Psoas muscle (tissue), 8 donors: ENCODE measurements around the gene FGD1. TPM values are rescaled to one million over a fixed set of nuclear protein-coding genes. Genes with fewer than 3 reads are reported as not detected.

Source experiments
- ATAC-seq, 4 donors: fragments of 200-7000 bp; cut with Tn5 transposase; one replicate each; pipeline ENCODE4 v1.9.1; 2020; ENCODE audit warnings: moderate library complexity in 3 of 4, mild to moderate bottlenecking in 2 of 4
- DNase-seq, 2 donors: peaks; one replicate each; pipeline ENCODE4 v3.0.0-alpha.2; 2020
- H3K27ac ChIP-seq: fragments of 200-600 bp; one replicate; pipeline ENCODE4 v1.8.0; 2022
- H3K27me3 ChIP-seq, 3 donors: fragments of 200-600 bp in 1 of 3; one replicate each; pipeline versions ENCODE4 v1.6.1 to v1.8.0; 2013 to 2022; ENCODE audit warnings: low read length in 2 of 3, mild to moderate bottlenecking in 2 of 3, moderate library complexity in 1 of 3; ENCODE audit not compliant: insufficient read depth in 3 of 3
- H3K36me3 ChIP-seq, 2 donors: fragments of 200-600 bp in 1 of 2; one replicate each; pipeline versions ENCODE4 v1.6.1 to v1.8.0; 2013 to 2022; ENCODE audit warnings: low read depth in 1 of 2, mild to moderate bottlenecking in 1 of 2, moderate library complexity in 1 of 2; ENCODE audit not compliant: insufficient read depth in 1 of 2
- H3K4me1 ChIP-seq: fragments of 200-600 bp; one replicate; pipeline ENCODE4 v1.8.0; 2022
- H3K4me3 ChIP-seq: fragments of 200-600 bp; one replicate; pipeline ENCODE4 v1.8.0; 2022; ENCODE audit warnings: mild to moderate bottlenecking
- H3K9me3 ChIP-seq: fragments of 200-600 bp; one replicate; pipeline ENCODE4 v1.8.0; 2022
- WGBS, 3 donors: extraction: QIAGEN DNeasy Blood & Tissue Kit; methylation state at CpG; one replicate each; pipeline versions ENCODE4 v1.1.6 to v1.1.7; 2013; 5-methylcytosine and 5-hydroxymethylcytosine counted together
- intact Hi-C, 2 donors: fragments of 100-400 bp; cut with DNase I; formaldehyde crosslinking; loops; one replicate each; pipeline versions ENCODE4 v1.11.0 to v1.14.2; 2022
- polyA plus RNA-seq, 3 donors: library from polyadenylated mRNA; stranded (reverse); fragments of 200-250 nt; gene quantifications; one replicate each; pipeline ENCODE4 v1.2.3, GENCODE V29; 2013
- total RNA-seq, 4 donors: library from RNA; stranded (reverse); fragmentation: NEBNext Ultra II Directional in 2 of 4; extraction: Animal tissue kit (Norgen Biotek cat#: 25700) in 2 of 4; gene quantifications; one replicate each; pipeline versions ENCODE4 v1.2.1 to v1.2.4, GENCODE V29; 2021 to 2023
- TF ChIP-seq, protein P1 (sequence below): fragments of 200-600 bp; IDR thresholded peaks from one replicate; pipeline ENCODE4 v1.8.0; 2022; ENCODE audit warnings: antibody characterized with exemption
- donor health status: healthy with polysubstance abuse.
- donor health status: DM: no; HTN: no; CAD: no; lungs with moderate emphysema.
- donor health status: Bipolar disorder and iron deficiency.
- donor health status: healthy.
- donor health status: DM: yes; HTN: yes; CAD: no.
- donor health status: DM: no; HTN: no; CAD: no.
- donor health status: DM: no; HTN: no; CAD: no.
- donor health status: DM: yes; HTN: yes; CAD: no.

FGD1 gene
- total and polyA plus RNA-seq, 7 donors, result 0.38 to 2.1 (median 0.84) TPM

DNA sequence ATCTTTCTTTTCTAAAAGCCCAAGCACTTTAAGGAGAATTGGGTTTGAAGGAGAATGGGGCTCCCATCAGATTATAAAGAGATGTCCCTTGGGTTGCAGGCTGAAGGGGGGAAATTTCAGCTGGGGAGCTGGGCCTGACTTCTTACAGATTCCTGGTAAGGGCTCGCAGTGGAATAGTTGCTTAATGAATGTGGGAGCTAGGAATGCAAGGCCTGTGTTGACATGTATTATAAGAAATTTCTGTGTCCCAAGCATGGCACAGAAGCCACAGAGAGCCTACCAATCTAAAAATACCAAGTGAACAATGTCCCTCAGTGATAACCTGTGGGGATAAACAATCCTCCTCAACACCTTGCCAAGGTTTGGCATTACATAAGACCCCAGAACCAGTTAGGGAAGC is 98.9 kb downstream of the FGD1 start:
- no peaks in the 10 kb centered on the region for H3K36me3 ChIP-seq
- TF ChIP-seq, protein P1, sequence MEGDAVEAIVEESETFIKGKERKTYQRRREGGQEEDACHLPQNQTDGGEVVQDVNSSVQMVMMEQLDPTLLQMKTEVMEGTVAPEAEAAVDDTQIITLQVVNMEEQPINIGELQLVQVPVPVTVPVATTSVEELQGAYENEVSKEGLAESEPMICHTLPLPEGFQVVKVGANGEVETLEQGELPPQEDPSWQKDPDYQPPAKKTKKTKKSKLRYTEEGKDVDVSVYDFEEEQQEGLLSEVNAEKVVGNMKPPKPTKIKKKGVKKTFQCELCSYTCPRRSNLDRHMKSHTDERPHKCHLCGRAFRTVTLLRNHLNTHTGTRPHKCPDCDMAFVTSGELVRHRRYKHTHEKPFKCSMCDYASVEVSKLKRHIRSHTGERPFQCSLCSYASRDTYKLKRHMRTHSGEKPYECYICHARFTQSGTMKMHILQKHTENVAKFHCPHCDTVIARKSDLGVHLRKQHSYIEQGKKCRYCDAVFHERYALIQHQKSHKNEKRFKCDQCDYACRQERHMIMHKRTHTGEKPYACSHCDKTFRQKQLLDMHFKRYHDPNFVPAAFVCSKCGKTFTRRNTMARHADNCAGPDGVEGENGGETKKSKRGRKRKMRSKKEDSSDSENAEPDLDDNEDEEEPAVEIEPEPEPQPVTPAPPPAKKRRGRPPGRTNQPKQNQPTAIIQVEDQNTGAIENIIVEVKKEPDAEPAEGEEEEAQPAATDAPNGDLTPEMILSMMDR, result no peak
- DNase-seq, result no peak
- no peak overlapping the region for H3K4me3 ChIP-seq
- intact Hi-C loops, result no loop called here
- no peaks in the 10 kb centered on the region for H3K4me1 ChIP-seq
- H3K27me3 ChIP-seq, result peaks cover 0 to 2% (median 0%) of the 10 kb centered on the region in 3 donors
- 87 to 92% (median 87%) methylated on average over 1 of the region's 1 CpG for WGBS, 3 donors
- H3K9me3 ChIP-seq, result no peaks in the 10 kb centered on the region
- no peak overlapping the region for H3K27ac ChIP-seq
- no peak for ATAC-seq

Other genes with a start within 250 kb of the FGD1 start
- under 1 TPM; 0.15 to 0.34 (median 0.16) TPM for gene WNK3, start 138.2 kb downstream of the FGD1 start, total RNA-seq
- gene WNK3, start 138.2 kb downstream of the FGD1 start, polyA plus RNA-seq, result under 1 TPM; 0.01 to 0.09 (median 0.03) TPM
- gene TSR2, start 55.8 kb downstream of the FGD1 start, total RNA-seq, result 10 to 100 TPM; 21.9 to 32.7 (median 30.3) TPM
- gene TSR2, start 55.8 kb downstream of the FGD1 start, polyA plus RNA-seq, result 10 to 100 TPM; 27.8 to 52.2 (median 30.7) TPM
- 10 to 100 TPM; 30.7 to 36.1 (median 33.3) TPM for gene GNL3L, start 34.0 kb upstream of the FGD1 start, total RNA-seq
- 10 to 100 TPM in 2 of 3 donors, 1 to 10 TPM in 1; 8.1 to 20.8 (median 19.7) TPM for gene GNL3L, start 34.0 kb upstream of the FGD1 start, polyA plus RNA-seq